HG03469 (cell line): ENCODE measurements around the gene APOD.
"Not testable (repeated sequence)": the region's sequence is repeated elsewhere in the genome, so short reads cannot be mapped to it uniquely, and the experiment has no call there.

Source experiments
- ATAC-seq: cut with Tn5 transposase; IDR thresholded peaks from one replicate; pipeline ENCODE4 v1.9.1; 2021; ENCODE audit warnings: mild to moderate bottlenecking, moderate library complexity, moderate number of reproducible peaks; ENCODE audit not compliant: unreplicated experiment

The APOD gene

DNA sequence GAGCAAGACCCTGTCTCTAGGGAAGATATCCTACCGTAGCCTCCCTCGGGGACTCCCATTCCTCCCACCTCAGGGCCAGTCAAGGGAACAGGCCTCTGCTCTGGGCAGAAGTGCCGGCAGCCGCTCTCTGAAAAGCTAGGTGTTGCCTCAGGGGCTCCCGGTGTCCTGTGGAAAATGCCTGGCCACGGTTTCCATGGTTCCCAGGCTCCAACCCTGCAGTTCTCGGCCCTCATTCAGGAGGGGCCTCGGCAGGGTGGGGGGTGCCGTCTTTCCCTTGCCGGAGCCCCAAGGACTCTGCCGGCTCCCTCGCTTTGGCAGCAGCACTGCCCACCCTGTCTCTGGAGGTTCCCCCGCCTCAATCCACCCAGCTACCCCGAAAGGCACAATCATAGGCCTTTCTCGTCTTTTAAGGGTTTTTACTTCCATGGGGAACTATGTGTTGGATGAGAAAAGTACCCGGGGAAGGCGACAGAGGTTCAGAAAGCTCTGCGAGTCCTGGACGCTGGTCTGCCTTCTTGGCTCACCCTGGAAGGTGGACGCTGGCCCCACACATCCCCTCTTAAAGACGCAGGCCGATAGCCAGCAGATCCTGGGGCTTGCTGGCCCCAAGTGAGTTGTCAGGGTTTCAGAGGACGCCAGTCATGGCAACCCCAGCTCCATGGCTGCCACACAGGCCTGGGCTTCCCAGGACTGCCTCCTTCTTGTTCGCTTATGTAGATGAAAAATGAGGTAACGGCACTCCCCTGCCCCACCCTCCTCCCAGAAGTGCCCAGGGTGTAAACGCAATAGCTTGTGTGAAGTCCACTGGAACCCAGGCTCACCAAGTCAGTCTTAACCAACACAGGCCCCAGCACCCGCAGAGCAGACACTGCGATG, 34.3 kb upstream of the APOD start:
- not testable (repeated sequence) for ATAC-seq

DNA sequence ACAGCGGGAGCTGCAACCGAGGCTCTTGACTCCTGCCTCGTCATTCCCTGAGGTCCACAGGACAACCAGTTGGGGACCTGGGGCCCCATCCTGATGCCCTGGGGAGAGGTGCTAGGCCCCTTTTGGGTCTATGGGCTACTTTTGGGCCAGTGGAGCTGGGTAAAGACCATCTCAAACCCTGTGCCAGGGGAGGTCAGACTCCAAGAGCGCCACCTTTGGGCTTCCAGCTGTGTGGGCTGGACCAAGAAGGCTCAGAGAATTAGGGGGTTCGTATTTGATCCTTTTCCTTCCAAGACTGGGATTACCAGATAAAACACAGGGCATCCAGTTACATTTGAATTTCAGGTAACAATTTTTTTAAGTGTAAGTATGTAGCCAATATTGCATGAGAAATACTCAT, 33.4 kb upstream of the APOD start:
- not testable (repeated sequence) for ATAC-seq

DNA sequence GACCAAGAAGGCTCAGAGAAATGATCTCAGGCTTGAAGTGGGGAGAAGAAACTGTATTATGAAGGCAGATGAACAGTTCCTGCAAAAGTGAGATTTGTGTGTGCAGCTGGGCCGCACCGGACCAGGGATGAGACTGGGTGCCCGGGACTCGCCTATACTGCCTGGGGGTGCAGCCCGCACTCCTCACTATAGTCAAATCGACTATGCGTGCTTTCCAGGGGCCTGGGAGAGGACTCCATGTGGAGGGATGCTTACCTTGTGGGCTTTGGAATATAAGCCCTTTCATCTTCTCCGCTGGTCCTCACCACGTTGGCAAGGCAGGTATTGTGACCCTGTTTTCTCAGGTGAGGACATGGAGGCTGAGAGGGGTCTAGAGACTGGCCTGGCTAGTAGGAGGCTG, 32.9 kb upstream of the APOD start:
- ATAC-seq, result no peak

DNA sequence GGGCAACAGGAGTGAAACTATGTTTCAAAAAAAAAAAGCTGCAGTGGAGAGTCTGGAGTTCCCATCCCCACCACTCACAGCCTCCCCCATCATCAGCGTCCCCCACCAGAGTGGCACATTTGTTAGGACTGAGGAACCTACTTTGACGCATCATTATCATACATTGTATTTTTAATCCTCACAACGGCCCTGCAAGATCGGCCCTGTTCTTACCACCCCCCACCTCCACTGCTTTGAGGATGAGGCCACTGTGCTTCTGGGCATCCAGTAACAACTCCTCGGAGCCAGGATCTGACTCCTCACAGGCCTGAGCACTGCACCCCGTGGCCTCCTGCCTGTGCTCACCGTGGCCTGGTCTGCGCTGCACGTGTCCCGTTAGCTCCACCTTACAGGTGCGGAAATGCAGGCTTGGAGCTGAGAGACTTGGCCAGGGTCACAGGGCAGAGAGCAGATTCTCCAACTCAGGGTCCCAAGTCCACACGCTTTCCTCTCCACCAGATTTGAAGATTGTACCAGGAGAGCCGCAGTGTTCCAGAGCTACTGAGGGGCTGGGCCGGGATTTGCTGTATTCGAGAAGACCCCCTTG, 32.3 kb upstream of the APOD start:
- not testable (repeated sequence) for ATAC-seq

DNA sequence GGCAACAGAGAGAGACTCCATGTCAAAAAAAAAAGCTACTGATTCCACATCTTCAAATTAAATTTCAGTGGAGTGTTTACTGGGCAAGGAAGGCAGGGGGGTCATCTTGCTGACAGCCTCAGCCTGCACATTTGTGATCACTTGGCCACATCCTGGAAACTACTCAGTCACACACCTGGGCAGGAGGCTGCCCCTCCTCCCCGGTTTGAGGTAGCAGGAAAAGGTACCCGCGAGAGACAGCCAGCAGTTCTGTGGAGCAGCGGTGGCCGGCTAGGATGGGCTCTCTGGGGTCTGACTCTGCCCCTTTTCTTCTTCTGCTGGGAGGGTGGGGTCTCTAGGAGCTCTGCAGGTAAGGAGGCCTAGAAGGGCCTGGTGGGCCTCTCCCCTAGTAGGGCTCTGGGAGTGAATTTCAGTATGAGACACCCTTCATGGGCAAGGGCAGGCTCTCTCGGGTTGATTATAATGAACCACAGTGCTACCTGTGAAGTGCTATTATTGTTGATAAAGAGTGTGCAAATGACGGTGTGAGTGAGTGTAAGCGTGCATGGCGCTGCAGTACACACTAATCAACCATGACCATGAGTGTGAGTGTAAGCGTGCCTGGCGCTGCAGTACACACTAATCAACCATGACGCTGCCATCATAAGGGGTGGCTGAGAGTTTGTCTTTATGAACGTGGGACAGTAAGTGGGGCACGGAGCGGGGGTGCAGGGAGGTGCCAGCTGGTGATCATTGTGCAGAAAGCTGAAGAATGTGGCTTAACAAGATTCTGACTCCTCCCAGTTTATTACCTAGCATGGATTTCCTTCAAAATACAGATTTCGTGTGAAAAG, 31.1 kb upstream of the APOD start:
- not testable (repeated sequence) for ATAC-seq

DNA sequence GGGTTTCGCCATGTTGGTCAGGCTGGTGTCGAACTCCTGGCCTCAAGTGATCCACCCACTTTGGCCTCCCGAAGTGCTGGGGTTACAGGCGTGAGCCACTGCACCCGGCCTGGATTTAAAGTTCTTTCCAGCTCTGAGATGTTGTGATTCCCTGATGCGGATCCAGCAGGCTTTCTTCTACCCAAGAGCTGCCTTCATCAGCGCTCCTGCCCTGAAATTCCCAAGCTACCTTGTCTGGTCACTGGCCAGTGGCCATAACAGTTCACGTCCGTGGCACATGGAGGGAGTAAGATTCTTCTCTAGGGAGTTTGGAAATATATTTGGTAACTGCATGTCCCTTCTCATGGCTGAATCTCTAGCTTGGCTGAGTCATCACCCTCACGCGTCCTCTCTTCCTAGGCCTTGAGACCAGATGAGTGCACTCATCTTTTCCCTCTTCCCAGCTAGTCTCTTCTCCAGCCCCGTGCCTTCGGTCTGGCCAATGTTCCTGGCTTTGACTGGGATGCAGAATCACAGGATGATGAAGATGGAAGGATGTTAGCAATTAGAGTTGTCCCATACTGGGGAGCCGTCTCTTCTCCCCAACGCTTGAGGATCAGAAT, 29.8 kb upstream of the APOD start:
- ATAC-seq, result no peak

DNA sequence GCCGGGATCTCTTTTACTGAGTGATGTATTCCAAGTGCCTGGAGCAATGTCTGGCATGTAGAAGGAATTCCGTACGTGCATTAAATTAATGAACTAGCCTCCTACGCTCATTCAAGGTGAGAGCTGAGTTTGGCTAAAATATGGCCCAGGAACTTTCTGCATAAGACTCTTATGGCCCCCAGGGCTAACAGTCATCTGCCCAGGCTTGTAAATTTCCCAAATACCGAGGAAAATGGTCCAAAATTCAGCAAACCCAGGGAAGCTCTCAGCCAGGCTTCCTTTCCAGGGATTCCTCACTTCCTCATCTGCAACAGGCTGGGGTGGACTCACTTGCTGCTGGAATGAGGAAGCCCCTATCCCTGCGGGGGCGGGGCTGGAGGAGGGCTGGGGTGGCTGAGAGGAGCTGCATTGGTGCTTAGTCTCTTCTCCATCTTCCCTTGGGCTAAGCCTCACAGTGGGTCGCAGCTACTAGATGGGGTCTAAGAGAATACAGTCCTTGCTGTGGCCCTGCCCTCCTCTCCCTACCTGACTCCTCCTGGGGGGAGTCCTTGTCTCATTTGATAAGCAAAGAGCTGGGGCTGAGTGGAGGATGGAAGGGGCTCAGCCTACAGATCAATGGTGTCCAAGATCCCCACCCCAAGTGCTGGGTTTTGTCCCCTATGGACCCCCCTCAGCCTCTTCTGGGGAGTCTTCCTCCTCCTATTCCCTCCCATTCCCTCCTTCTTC, 28.5 kb upstream of the APOD start:
- no peak for ATAC-seq

DNA sequence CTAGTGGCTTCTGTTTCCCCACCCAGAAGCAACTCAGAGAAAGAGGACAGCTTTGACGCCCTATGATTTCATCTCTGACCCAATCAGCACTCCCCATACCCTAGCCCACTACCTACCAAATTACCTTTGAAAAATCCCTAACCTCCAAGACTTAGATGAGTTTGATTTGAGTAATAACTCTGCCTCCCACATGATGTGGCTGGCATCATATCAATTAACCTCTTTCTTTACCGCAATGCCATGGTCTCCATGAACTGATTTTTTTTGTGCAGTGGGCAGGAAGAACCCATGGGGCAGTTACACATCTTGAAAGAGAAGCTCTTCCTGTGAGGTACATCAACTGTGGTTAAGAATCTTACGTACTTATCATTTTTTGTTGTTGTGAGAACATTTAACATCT, 25.5 kb upstream of the APOD start:
- ATAC-seq, result no peak

DNA sequence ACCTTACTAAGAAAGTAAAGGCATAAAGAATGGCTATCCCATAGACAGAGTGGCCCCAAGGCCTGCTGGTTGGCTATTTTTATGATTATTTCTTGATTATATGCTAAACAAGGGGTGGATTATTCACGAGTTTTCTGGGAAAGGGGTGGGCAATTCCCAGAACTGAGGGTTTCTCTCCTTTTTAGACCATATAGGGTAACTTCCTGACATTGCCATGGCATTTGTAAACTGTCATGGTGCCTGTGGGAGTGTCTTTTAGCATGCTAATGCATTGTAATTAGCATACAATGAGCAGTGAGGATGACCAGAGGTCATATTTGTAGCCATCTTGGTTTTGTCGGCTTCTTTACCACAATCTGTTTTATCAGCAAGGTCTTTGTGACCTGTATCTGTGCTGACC, 18.0 kb upstream of the APOD start:
- ATAC-seq, result not testable (repeated sequence)

DNA sequence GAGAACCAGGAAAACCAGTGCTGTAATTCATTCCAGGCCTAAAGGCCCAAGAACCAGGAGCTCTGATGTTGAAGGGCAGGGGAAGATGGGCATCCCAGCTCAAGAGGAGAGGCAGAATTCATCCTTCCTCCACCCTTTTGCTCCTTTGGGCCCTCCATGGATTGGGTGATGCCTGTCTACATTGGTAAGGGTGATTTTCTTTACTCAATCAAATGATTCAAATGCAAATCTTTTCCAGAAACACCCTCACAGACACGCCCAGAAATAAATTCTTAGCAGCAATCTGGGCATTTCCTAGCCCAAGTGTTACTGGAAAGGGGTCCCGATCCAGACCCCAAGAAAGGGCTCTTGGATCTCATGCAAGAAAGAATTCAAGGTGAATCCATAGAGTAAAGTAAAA, 17.6 kb upstream of the APOD start:
- no peak for ATAC-seq

DNA sequence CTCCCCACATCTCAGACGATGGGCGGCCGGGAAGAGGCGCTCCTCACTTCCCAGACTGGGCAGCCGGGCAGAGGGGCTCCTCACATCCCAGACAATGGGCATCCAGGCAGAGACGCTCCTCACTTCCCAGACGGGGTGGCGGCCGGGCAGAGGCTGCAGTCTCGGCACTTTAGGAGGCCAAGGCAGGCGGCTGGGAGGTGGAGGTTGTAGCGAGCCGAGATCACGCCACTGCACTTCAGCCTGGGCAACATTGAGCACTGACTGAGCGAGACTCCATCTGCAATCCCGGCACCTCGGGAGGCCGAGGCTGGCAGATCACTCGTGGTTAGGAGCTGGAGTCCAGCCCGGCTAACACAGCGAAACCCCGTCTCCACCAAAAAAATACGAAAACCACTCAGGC, 16.2 kb upstream of the APOD start:
- not testable (repeated sequence) for ATAC-seq

DNA sequence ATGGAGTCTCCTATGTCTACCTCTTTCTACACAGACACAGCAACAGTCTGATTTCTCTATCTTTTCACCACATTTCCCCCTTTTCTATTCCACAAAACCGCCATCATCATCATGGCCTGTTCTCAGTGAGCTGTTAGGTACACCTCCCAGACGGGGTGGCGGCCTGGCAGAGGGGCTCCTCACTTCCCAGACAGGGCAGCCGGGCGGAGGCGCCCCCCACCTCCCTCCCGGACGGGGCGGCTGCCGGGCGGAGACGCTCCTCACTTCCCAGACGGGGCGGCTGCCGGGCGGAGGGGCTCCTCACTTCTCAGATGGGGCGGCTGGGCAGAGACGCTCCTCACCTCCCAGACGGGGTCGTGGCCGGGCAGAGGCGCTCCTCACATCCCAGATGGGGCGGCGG, 15.8 kb upstream of the APOD start:
- ATAC-seq, result not testable (repeated sequence)

DNA sequence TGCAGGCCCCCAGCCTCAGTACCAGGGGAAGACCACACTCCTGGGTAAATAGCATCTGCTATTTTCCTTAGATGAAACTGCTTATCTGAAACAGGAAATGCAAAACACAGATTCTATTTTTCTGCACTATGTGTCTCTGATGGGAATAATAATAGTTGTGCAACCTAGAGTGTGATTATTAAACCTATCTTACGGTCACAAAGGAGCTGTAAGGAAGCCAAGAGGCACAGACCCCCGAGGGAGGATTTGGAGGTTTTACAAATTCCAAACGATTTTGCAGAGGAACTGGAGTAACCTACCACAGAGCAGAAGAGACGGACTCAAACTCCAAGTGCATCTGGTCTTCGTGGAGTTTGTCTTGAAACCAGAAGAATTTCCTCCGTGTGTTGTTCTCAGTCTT, 14.1 kb upstream of the APOD start:
- no peak for ATAC-seq

DNA sequence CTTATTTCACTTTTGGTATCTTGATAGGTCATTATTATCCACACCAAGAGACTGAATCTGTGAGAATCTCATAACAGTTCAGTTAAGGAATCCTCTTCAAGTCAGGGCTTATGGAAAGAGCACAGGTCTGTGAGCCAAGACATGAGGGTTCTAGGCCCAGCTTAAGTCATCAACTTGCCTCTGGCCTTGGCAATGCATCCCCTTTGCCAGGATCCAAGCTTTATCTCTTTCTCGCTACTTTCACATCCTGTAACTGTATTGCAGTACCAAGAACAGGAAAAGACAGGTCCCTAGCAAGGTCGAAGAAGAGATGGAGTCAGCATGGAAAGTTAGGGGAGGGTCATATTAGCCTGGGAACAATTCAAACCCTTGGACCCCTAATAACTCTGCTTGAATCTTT, 13.5 kb upstream of the APOD start:
- ATAC-seq, result no peak

DNA sequence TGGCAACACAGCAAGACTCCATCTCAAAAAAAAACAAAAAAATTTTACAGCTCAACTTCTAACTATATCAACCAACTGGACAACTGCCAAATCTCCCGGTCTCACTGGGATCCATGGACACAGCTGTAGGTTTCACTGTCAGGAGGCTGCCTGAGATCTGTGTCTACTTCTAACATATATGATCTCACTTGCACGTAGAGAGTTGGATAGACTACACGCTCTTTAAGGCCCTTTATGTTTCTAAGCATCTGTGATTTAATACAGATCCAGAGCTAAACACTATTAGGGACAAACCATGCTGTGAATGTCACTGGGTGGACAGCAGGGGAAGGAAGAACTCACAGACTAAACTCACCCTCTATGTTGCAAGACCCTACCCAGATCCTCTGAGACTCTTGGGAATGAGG, 13.0 kb upstream of the APOD start:
- ATAC-seq, result no peak

DNA sequence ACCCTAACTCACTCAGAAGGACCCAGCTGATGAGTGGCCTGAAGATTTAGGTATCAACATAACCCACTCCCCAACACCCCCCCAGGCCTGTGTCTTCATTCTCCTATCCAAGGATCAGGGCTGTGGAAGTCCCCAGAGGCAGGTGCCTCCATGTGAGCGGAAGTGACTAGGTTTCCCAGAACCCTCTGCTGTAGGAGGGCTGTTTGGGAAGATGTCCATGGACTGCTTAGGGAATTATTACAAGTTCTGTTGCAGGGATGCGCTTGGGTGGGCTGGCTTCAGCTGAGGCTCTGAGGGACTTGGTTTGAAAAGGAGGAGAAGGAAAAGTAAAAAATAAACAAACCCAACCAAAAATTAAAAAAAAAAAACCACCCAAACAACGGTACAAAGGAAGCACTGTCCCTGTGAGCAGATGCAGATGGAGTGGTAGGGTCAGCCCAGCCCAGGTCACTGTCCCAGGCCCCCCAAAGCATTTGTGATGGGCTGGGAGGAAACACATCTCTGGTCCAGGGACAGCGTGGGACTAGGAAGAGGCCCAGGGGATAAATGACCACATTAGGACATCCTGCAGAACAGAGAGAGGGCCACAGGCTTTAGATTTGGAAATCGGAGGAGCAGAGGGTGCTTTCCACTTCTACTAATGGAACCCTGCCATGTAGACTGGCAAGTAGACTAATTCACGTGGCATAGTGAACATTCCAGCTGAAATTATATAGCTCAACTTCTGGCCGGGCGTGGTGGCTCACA, 12.2 kb upstream of the APOD start:
- no peak for ATAC-seq

DNA sequence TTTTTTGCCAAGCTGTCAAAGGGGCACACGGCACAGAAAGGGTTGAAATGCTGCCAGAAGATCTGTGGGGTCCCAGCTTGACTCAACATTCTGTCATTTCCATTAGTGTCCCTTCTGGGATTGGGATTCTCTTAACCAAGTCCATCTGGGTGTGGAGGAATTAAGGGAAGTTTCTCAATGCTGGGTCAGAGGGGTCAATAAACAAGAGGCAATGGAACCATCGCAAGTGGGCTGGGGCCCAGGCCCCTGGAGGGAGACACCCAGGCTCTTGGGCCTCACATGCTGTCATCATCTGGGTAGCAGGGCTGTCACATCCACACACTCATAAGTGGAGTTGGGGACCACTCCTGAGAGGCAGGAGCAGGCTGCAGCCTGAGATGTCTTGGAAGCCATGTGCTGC, 8.1 kb upstream of the APOD start:
- ATAC-seq, result no peak

DNA sequence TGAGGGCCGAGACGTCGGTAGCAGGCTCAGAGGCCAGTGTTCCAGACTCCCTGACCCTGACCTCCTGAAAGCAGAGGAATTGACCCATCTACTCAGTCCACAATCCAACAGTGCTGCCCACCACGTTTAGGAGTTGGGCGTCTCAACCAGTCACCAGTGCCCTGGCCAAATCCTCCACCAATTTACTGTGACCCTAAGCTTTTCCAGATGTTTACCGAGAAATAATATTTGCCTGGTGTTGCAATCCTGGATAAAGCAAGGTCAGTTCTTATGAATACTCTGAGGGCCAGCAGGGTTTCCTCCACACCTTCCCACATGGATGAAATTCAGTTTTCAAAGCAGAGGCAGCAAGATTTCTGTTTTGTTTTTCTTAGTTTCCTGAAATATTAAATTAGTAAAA, 7.5 kb upstream of the APOD start:
- no peak for ATAC-seq

DNA sequence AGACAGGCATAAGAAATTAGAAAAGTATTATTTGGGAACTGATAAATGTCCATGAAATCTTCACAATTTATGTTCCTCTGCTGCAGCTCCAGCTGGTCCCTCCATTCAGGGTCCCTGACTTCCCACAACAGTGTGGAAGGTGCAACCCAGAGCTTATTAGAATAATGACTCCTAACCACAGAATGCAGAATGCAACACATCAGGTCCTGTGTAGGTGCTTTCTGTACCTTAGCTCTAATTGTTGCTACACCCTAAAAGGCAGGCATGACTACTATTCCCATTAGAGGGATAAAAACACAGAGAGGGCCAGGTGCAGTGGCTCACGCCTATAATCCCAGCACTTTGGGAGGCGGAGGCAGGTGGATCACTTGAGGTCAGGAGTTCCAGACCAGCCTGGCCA, 6.6 kb upstream of the APOD start:
- ATAC-seq, result not testable (repeated sequence)

DNA sequence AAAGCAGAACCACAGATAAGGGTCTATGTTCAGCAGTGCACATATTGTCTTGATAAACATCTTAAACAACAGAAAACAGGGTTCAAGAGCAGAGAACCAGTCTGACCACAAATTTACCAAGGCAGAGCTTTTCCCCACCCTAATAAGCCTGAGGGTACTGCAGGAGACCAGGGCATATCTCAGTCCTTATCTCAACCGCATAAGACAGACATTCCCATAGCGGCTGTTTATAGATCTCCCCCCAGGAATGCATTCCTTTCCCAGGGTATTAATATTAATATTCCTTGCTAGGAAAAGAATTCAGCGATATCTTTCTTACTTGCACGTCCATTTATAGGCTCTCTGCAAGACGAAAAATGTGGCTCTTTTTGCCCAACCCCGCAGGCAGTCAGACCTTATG, 6.1 kb upstream of the APOD start:
- ATAC-seq, result not testable (repeated sequence)
